ENCODE data around the gene KCTD18.

Gene KCTD18

GRCh38 chr2:200509612-200510433 is at the start of gene KCTD18:
KCTD18 (minus strand) TSS chr2:200510068; CDS start chr2:200507016, 3,052 bp downstream.
- Mint-ChIP-seq H3K4me1 (ENCODE audit: low read depth) (peaks cover 32% of the 10 kb centered on the region), H3K9me3 (ENCODE audit: low read depth) (no peaks in the 10 kb centered on the region), H3K27ac (peak within 1 kb of the TSS; percentile 93), H3K27me3 (no peaks in the 10 kb centered on the region), H3K36me3 (peaks cover 5% of the 10 kb centered on the region), H3K4me3 (peak within 1 kb of the TSS; percentile 97)

- Mint-ChIP-seq H3K4me1 (ENCODE audit: low read depth) (no peaks in the 10 kb centered on the region), H3K27me3 (no peaks in the 10 kb centered on the region), H3K36me3 (peaks cover 39% of the 10 kb centered on the region), H3K9me3 (ENCODE audit: low read depth) (no peaks in the 10 kb centered on the region), H3K27ac (no peak overlapping the region), H3K4me3 (no peak overlapping the region)
Observed at GRCh38 chr2:200540793-200541192, 30.9 kb upstream of the KCTD18 start.

- H3K36me3 Mint-ChIP-seq = peaks cover 25% of the 10 kb centered on the region
- H3K9me3 Mint-ChIP-seq (ENCODE audit: low read depth) = no peaks in the 10 kb centered on the region
- H3K4me3 Mint-ChIP-seq = no peak overlapping the region
- H3K27me3 Mint-ChIP-seq = no peaks in the 10 kb centered on the region
- H3K4me1 Mint-ChIP-seq (ENCODE audit: low read depth) = no peaks in the 10 kb centered on the region
- no peak overlapping the region for H3K27ac Mint-ChIP-seq
Observed at GRCh38 chr2:200538139-200538538, 28.3 kb upstream of the KCTD18 start.

GRCh38 chr2:200534572-200534971 is 24.7 kb upstream of the KCTD18 start:
- H3K9me3 Mint-ChIP-seq (ENCODE audit: low read depth) = no peaks in the 10 kb centered on the region
- no peaks in the 10 kb centered on the region for H3K4me1 Mint-ChIP-seq (ENCODE audit: low read depth)
- peaks cover 3% of the 10 kb centered on the region for H3K36me3 Mint-ChIP-seq
- H3K4me3 Mint-ChIP-seq = no peak overlapping the region
- no peak overlapping the region for H3K27ac Mint-ChIP-seq
- no peaks in the 10 kb centered on the region for H3K27me3 Mint-ChIP-seq

GRCh38 chr2:200533754-200534153 is 23.9 kb upstream of the KCTD18 start:
- Mint-ChIP-seq H3K4me3 (no peak overlapping the region), H3K9me3 (ENCODE audit: low read depth) (no peaks in the 10 kb centered on the region), H3K27ac (no peak overlapping the region), H3K4me1 (ENCODE audit: low read depth) (no peaks in the 10 kb centered on the region), H3K27me3 (no peaks in the 10 kb centered on the region), H3K36me3 (peaks cover 2% of the 10 kb centered on the region)

- no peak overlapping the region for H3K4me3 Mint-ChIP-seq
- H3K27ac Mint-ChIP-seq = no peak overlapping the region
- peaks cover 4% of the 10 kb centered on the region for H3K36me3 Mint-ChIP-seq
- H3K9me3 Mint-ChIP-seq (ENCODE audit: low read depth) = no peaks in the 10 kb centered on the region
- H3K27me3 Mint-ChIP-seq = no peaks in the 10 kb centered on the region
- H3K4me1 Mint-ChIP-seq (ENCODE audit: low read depth) = peaks cover 15% of the 10 kb centered on the region
Observed at GRCh38 chr2:200528228-200528627, 18.4 kb upstream of the KCTD18 start.

GRCh38 chr2:200525882-200526651 is 16.2 kb upstream of the KCTD18 start, which contains the start of gene SGO2:
SGO2 (plus strand) TSS chr2:200526207; CDS start chr2:200532976, 6,769 bp downstream.
- Mint-ChIP-seq H3K9me3 (ENCODE audit: low read depth) (no peaks in the 10 kb centered on the region), H3K4me1 (ENCODE audit: low read depth) (peaks cover 15% of the 10 kb centered on the region), H3K27me3 (no peaks in the 10 kb centered on the region), H3K36me3 (peaks cover 2% of the 10 kb centered on the region), H3K27ac (peak within 1 kb of the TSS; percentile 81), H3K4me3 (peak within 1 kb of the TSS; percentile 97)

- Mint-ChIP-seq H3K36me3 (peaks cover 2% of the 10 kb centered on the region), H3K4me3 (peak overlapping the region; percentile 97), H3K9me3 (ENCODE audit: low read depth) (no peaks in the 10 kb centered on the region), H3K4me1 (ENCODE audit: low read depth) (peaks cover 15% of the 10 kb centered on the region), H3K27ac (peak overlapping the region; percentile 81), H3K27me3 (no peaks in the 10 kb centered on the region)
Observed at GRCh38 chr2:200525551-200525881, 15.6 kb upstream of the KCTD18 start.

GRCh38 chr2:200525066-200525465 is 15.2 kb upstream of the KCTD18 start:
- Mint-ChIP-seq H3K9me3 (ENCODE audit: low read depth) (no peaks in the 10 kb centered on the region), H3K4me1 (ENCODE audit: low read depth) (peaks cover 15% of the 10 kb centered on the region), H3K4me3 (no peak overlapping the region), H3K36me3 (peaks cover 2% of the 10 kb centered on the region), H3K27me3 (no peaks in the 10 kb centered on the region), H3K27ac (no peak overlapping the region)

GRCh38 chr2:200523604-200524003 is 13.7 kb upstream of the KCTD18 start:
- H3K4me3 Mint-ChIP-seq = no peak overlapping the region
- H3K4me1 Mint-ChIP-seq (ENCODE audit: low read depth) = peaks cover 15% of the 10 kb centered on the region
- H3K9me3 Mint-ChIP-seq (ENCODE audit: low read depth) = no peaks in the 10 kb centered on the region
- no peaks in the 10 kb centered on the region for H3K27me3 Mint-ChIP-seq
- peaks cover 2% of the 10 kb centered on the region for H3K36me3 Mint-ChIP-seq
- H3K27ac Mint-ChIP-seq = no peak overlapping the region

- Mint-ChIP-seq H3K4me1 (ENCODE audit: low read depth) (peaks cover 15% of the 10 kb centered on the region), H3K27me3 (no peaks in the 10 kb centered on the region), H3K9me3 (ENCODE audit: low read depth) (peaks cover under 1% of the 10 kb centered on the region), H3K4me3 (no peak overlapping the region), H3K27ac (no peak overlapping the region), H3K36me3 (peaks cover 2% of the 10 kb centered on the region)
Observed at GRCh38 chr2:200523158-200523557, 13.3 kb upstream of the KCTD18 start.

- Mint-ChIP-seq H3K4me1 (ENCODE audit: low read depth) (peaks cover 9% of the 10 kb centered on the region), H3K4me3 (peak overlapping the region; percentile 1), H3K27ac (no peak overlapping the region), H3K9me3 (ENCODE audit: low read depth) (peaks cover 14% of the 10 kb centered on the region), H3K36me3 (peaks cover 8% of the 10 kb centered on the region), H3K27me3 (no peaks in the 10 kb centered on the region)
Observed at GRCh38 chr2:200515155-200515554, 5.3 kb upstream of the KCTD18 start.

- no peaks in the 10 kb centered on the region for H3K27me3 Mint-ChIP-seq
- H3K4me1 Mint-ChIP-seq (ENCODE audit: low read depth) = peaks cover 32% of the 10 kb centered on the region
Observed at GRCh38 chr2:200509235-200509611, 645 bp downstream of the KCTD18 start.

GRCh38 chr2:200507179-200507578 is 2.7 kb downstream of the KCTD18 start:
- peaks cover 15% of the 10 kb centered on the region for H3K36me3 Mint-ChIP-seq

More at GRCh38 chr2:200509235-200509611, 645 bp downstream of the KCTD18 start:
- Mint-ChIP-seq H3K36me3 (peaks cover 7% of the 10 kb centered on the region), H3K4me3 (peak overlapping the region; percentile 97), H3K9me3 (ENCODE audit: low read depth) (no peaks in the 10 kb centered on the region), H3K27ac (peak overlapping the region; percentile 93)

GRCh38 chr2:200506679-200507078 is 3.2 kb downstream of the KCTD18 start:
- no peaks in the 10 kb centered on the region for H3K27me3 Mint-ChIP-seq
- no peaks in the 10 kb centered on the region for H3K9me3 Mint-ChIP-seq (ENCODE audit: low read depth)
- H3K27ac Mint-ChIP-seq = peak overlapping the region; percentile 51
- no peak overlapping the region for H3K4me3 Mint-ChIP-seq
- peaks cover 37% of the 10 kb centered on the region for H3K4me1 Mint-ChIP-seq (ENCODE audit: low read depth)
- H3K36me3 Mint-ChIP-seq = peaks cover 15% of the 10 kb centered on the region

More at GRCh38 chr2:200507179-200507578, 2.7 kb downstream of the KCTD18 start:
- Mint-ChIP-seq H3K4me3 (no peak overlapping the region), H3K27ac (no peak overlapping the region), H3K4me1 (ENCODE audit: low read depth) (peaks cover 37% of the 10 kb centered on the region), H3K9me3 (ENCODE audit: low read depth) (no peaks in the 10 kb centered on the region), H3K27me3 (no peaks in the 10 kb centered on the region)

All from activated naive CD8-positive, alpha-beta T cell (primary cell).